Measurements from ENCODE around the gene RITA1. TPM values are rescaled to one million over a fixed set of nuclear protein-coding genes. Genes with fewer than 3 reads are reported as not detected.

RITA1 gene
- polyA plus RNA-seq, 2 of the 4 experiments (the other 2 are of a cell fraction), result 18.6 to 20.5 TPM

DNA sequence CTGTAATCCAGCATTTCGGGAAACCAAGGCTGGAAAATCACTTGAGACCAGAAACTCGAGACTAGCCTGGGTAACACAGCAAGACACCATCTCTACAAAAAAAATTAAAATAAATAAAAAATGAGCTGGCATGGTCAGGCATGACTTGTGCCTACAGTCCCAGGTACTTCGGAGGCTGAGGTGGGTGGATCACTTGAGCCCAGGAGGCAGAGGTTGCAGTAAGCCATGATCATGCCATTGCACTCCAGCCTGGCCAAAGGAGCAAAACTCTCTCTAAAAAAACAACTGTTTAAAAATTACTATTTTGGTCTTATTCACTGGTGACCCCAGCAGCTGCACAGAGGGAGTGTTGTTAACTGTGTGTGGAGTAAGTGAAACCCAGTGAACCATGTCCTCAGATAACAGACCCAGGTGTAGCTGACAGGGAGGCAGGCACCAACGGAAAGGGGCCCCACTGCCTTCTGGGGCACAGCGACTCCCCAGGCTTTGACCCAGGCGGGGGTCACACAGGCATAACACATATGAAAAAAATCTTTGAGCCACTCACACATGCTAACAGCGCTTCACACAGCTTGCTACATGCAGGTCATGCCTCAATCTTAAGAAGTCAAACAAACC, 12.3 kb upstream of the RITA1 start:
- TF ChIP-seq, protein P1, sequence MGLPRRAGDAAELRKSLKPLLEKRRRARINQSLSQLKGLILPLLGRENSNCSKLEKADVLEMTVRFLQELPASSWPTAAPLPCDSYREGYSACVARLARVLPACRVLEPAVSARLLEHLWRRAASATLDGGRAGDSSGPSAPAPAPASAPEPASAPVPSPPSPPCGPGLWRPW (IDR thresholded peaks at IDR 0.05), result no peak
- TF ChIP-seq CBX8 (IDR thresholded peaks at IDR 0.05), result no peak
- TF ChIP-seq MYC (IDR thresholded peaks at IDR 0.05; ENCODE audit: borderline replicate concordance, low read length), result no peak
- TF ChIP-seq CHD2 (IDR thresholded peaks at IDR 0.05; ENCODE audit: low read length, partially characterized antibody), result no peak
- TF ChIP-seq RCOR1 (IDR thresholded peaks at IDR 0.05; ENCODE audit: low read depth, low read length), result no peak
- no peak for TF ChIP-seq ZC3H11A (IDR thresholded peaks at IDR 0.05)
- no peak for TF ChIP-seq BHLHE40 (IDR thresholded peaks at IDR 0.05; ENCODE audit: low read depth, low read length)
- no peak for TF ChIP-seq POLR2AphosphoS2 (conservative IDR thresholded peaks at IDR 0.05; ENCODE audit: low read length)
- no peak for TF ChIP-seq NFE2L2 (conservative IDR thresholded peaks at IDR 0.05; ENCODE audit: low read length)
- TF ChIP-seq, protein P2, sequence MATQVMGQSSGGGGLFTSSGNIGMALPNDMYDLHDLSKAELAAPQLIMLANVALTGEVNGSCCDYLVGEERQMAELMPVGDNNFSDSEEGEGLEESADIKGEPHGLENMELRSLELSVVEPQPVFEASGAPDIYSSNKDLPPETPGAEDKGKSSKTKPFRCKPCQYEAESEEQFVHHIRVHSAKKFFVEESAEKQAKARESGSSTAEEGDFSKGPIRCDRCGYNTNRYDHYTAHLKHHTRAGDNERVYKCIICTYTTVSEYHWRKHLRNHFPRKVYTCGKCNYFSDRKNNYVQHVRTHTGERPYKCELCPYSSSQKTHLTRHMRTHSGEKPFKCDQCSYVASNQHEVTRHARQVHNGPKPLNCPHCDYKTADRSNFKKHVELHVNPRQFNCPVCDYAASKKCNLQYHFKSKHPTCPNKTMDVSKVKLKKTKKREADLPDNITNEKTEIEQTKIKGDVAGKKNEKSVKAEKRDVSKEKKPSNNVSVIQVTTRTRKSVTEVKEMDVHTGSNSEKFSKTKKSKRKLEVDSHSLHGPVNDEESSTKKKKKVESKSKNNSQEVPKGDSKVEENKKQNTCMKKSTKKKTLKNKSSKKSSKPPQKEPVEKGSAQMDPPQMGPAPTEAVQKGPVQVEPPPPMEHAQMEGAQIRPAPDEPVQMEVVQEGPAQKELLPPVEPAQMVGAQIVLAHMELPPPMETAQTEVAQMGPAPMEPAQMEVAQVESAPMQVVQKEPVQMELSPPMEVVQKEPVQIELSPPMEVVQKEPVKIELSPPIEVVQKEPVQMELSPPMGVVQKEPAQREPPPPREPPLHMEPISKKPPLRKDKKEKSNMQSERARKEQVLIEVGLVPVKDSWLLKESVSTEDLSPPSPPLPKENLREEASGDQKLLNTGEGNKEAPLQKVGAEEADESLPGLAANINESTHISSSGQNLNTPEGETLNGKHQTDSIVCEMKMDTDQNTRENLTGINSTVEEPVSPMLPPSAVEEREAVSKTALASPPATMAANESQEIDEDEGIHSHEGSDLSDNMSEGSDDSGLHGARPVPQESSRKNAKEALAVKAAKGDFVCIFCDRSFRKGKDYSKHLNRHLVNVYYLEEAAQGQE (IDR thresholded peaks at IDR 0.05), result no peak
- no peak for TF ChIP-seq HOXB13 (CRISPR knock-in tag; IDR thresholded peaks at IDR 0.05; ENCODE audit: low read depth)
- TF ChIP-seq CHD4 (IDR thresholded peaks at IDR 0.05; ENCODE audit: borderline replicate concordance), result no peak
- TF ChIP-seq, protein P3, sequence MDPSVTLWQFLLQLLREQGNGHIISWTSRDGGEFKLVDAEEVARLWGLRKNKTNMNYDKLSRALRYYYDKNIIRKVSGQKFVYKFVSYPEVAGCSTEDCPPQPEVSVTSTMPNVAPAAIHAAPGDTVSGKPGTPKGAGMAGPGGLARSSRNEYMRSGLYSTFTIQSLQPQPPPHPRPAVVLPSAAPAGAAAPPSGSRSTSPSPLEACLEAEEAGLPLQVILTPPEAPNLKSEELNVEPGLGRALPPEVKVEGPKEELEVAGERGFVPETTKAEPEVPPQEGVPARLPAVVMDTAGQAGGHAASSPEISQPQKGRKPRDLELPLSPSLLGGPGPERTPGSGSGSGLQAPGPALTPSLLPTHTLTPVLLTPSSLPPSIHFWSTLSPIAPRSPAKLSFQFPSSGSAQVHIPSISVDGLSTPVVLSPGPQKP (IDR thresholded peaks at IDR 0.05; ENCODE audit: low read depth, low read length), result no peak
- no peak for TF ChIP-seq RAD21 (conservative IDR thresholded peaks at IDR 0.05 in 1 of 2, IDR thresholded peaks at IDR 0.05 in 1 of 2)
- no peak for TF ChIP-seq GATA3 (IDR thresholded peaks at IDR 0.05; ENCODE audit: borderline replicate concordance)
- no peak for TF ChIP-seq RNF2 (IDR thresholded peaks at IDR 0.05; ENCODE audit: borderline replicate concordance, low read depth)
- TF ChIP-seq RFX5 (IDR thresholded peaks at IDR 0.05), result no peak
- ATAC-seq (no peak), FAIRE-seq (no peak), DNase-seq (ENCODE audit: low read depth in 1 of 2, low spot score in 1 of 2) (no peak)
- no peak overlapping the region for H3K4me3 ChIP-seq
- ChIA-PET CTCF (interaction anchor here (0.8 to 7.8 kb wide), 23 partner anchors 8 to 1331 kb away, joined by 3 to 82 read pairs (median 5); partner anchors contain the start of genes CFAP73, DDX54, MAPKAPK5 and RASAL1), POLR2A (interaction anchor here (1.7 kb wide), 1 partner anchor 11 kb away, joined by 7 read pairs; no protein-coding TSS in a partner anchor)
- H3K9me3 ChIP-seq, result peaks cover 11% of the 10 kb centered on the region; the same call in 2 of the 3 replicates
- H3K4me2 ChIP-seq, result no peak overlapping the region
- H3K27ac ChIP-seq, result no peak overlapping the region
- H3K4me1 ChIP-seq, result no peaks in the 10 kb centered on the region
- 89% methylated on average over 7 of the region's 7 CpGs for WGBS (ENCODE audit: missing lambda C conversion rate)

DNA sequence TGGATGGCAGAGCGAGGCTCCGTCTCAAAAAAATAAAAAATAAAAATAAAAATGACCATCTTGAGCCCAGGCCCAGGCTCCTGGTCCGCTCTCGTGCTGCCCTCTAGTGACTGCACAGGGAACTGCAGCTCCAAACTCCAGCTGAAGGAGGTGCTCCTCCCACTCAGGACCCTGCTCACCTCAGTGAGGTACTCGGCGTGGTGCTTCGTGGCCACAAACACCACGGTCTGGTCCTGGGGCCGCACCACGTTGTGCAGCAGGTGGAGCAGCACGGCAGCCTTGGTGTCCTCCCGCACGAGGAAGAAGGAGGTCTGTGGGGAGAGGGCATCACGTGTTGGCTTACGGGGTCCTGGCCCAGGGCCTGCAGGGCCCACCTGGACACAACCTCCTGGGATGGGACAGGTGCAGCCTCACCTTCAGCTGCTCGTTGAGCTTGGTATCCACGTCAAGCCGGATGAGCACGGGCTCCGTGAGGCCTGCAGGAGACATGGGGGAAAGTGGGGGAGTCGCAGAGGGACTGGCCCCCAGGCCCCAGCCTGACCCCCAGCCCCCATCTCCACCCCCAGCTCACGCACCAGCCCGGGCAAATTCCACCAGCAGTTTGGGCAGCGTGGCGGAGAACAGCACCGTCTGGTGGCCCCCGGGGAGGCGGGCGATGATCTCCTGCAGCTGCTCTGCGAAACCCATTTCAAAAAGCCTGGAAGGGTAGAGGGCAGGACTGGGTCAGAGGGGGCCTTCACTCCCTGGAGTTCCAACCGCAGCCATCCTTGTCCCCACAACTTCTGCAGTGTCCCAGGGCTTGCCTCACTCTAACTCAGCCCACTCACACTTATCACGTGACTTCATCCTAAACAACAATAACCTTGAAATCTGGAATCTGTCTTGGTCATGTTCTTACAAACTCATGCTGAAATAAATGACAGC, 10.8 kb upstream of the RITA1 start:
- CTCF ChIA-PET, result interaction anchor here (0.6 to 7.8 kb wide), 45 partner anchors 9 to 1333 kb away, joined by 3 to 82 read pairs (median 4); partner anchors contain the start of genes CFAP73, DDX54, MAPKAPK5 and RASAL1
- Histone ChIP-seq H3K4me1 (no peaks in the 10 kb centered on the region), H3K27ac (no peak overlapping the region), H3K4me3 (no peak overlapping the region), H3K4me2 (no peak overlapping the region), H3K9me3 (peaks cover 11% of the 10 kb centered on the region; the same call in 2 of the 3 replicates)
- no peak for FAIRE-seq
- POLR2A ChIA-PET, result interaction anchor here (1.0 to 1.7 kb wide), 2 partner anchors 10 kb away, joined by 3 to 7 read pairs; no protein-coding TSS in a partner anchor
- 33% methylated on average over 25 of the region's 32 CpGs for WGBS (ENCODE audit: missing lambda C conversion rate)
- peak; percentile 87 to 92 for ATAC-seq
- DNase-seq (ENCODE audit: low read depth in 1 of 2, low spot score in 1 of 2), result peak; percentile 68 to 88
- TF ChIP-seq, protein P4, sequence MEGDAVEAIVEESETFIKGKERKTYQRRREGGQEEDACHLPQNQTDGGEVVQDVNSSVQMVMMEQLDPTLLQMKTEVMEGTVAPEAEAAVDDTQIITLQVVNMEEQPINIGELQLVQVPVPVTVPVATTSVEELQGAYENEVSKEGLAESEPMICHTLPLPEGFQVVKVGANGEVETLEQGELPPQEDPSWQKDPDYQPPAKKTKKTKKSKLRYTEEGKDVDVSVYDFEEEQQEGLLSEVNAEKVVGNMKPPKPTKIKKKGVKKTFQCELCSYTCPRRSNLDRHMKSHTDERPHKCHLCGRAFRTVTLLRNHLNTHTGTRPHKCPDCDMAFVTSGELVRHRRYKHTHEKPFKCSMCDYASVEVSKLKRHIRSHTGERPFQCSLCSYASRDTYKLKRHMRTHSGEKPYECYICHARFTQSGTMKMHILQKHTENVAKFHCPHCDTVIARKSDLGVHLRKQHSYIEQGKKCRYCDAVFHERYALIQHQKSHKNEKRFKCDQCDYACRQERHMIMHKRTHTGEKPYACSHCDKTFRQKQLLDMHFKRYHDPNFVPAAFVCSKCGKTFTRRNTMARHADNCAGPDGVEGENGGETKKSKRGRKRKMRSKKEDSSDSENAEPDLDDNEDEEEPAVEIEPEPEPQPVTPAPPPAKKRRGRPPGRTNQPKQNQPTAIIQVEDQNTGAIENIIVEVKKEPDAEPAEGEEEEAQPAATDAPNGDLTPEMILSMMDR (IDR thresholded peaks at IDR 0.05), result peak; percentile 91
- TF ChIP-seq PHF8 (IDR thresholded peaks at IDR 0.05; ENCODE audit: borderline replicate concordance, low read depth) (no peak), TFCP2L1 (CRISPR knock-in tag; IDR thresholded peaks at IDR 0.05) (no peak), RAD21 (conservative IDR thresholded peaks at IDR 0.05 in 1 of 2, IDR thresholded peaks at IDR 0.05 in 1 of 2) (peak; percentile 79 to 85), TP53 (CRISPR knock-in tag; IDR thresholded peaks at IDR 0.05) (no peak), NPAS2 (CRISPR knock-in tag; IDR thresholded peaks at IDR 0.05; ENCODE audit: borderline replicate concordance) (no peak), HOXA7 (CRISPR knock-in tag; IDR thresholded peaks at IDR 0.05) (no peak), SMC3 (IDR thresholded peaks at IDR 0.05) (peak; percentile 56), JUN (IDR thresholded peaks at IDR 0.05) (no peak)
- TF ChIP-seq, protein P1 (IDR thresholded peaks at IDR 0.05), result no peak
- TF ChIP-seq, protein P5, sequence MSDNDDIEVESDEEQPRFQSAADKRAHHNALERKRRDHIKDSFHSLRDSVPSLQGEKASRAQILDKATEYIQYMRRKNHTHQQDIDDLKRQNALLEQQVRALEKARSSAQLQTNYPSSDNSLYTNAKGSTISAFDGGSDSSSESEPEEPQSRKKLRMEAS (IDR thresholded peaks at IDR 0.05), result no peak
